ENCODE measurements around the gene PTPRN2.

PTPRN2 gene

GRCh38 chr7:158487631-158488151, 99.9 kb downstream of the PTPRN2 start:
- no peak for TF ChIP-seq CTCF (IDR thresholded peaks at IDR 0.05; ENCODE audit: insufficient read depth, missing control alignments)
- DNase-seq (ENCODE audit: insufficient read length, low spot score) (no peak), FAIRE-seq (no peak)

DNA sequence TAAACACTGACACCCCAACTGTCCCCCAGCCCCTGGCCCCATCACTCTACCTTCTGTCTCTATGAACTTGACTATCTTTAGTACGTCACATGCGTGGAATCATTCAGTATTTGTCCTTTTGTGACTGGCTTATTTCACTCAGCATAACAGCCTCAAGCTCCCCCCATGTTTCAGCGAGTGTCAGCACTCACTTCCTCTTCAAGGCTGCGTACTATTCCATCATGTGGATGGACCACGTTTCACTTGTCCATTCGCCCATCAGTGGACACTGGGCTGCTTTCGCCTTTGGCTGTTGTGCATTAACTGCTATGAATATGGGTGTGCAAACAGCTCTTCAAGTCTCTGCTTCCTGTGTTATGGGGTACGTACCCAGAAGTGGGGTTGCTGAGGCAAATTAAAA, 100.7 kb downstream of the PTPRN2 start:
- TF ChIP-seq CTCF (IDR thresholded peaks at IDR 0.05; ENCODE audit: insufficient read depth, missing control alignments), result no peak
- DNase-seq (ENCODE audit: insufficient read length, low spot score) (no peak), FAIRE-seq (no peak)

DNA sequence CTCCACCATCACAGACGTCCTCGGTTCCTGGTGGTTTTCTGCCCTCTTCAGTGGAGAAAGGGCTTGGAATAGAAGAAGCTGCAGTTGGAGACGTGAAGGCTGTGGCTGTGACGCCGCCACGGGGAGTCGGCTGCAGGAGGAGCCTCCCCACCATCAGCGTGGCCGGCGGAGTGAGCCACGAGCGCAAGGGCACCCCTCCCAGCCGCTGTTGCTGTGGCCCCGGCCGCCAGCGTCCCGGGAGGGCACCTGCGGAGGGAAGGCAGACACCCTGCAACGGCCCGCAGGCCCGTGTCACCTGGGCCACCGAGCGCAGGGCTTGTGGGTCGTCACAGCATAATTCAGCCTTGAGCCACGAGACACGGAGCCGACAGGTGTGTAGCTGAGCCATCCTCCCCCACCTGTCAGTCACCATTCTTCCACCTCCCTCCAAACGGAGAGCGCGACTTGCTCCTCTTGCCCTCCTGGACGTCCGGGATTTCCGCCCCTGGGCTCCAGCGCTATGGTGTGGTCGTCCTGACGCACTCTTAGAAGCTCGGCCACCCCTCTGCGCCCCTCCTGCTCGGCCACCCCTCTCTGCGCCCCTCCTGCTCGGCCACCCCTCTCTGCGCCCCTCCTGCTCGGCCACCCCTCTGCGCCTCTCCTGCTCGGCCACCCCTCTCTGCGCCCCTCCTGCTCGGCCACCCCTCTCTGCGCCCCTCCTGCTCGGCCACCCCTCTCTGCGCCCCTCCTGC, 102.7 kb downstream of the PTPRN2 start:
- no peak for TF ChIP-seq CTCF (IDR thresholded peaks at IDR 0.05; ENCODE audit: insufficient read depth, missing control alignments)
- no peak for FAIRE-seq
- DNase-seq (ENCODE audit: insufficient read length, low spot score), result no peak

DNA sequence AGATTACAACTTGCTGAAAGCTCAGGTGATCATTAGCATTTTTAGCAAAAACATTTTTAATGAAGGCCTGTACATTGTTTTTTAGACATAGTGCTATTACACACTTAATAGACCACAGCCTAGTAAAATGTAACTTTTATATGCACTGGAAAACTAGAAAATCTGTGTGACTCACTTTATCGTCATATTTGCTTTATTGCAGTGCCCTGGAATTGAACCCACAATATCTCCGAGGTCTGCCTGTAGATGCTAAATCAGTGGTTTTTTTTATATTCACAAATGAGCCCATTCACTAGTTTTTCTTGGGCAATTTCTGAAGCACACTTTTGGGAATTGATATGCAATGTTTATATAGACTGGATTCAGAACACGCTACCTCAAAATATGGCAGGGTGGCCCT, 105.1 kb downstream of the PTPRN2 start:
- DNase-seq (ENCODE audit: insufficient read length, low spot score) (no peak), FAIRE-seq (no peak)
- TF ChIP-seq CTCF (IDR thresholded peaks at IDR 0.05; ENCODE audit: insufficient read depth, missing control alignments), result no peak

- no peak for FAIRE-seq
Measured at GRCh38 chr7:158479664-158480025, 108.0 kb downstream of the PTPRN2 start.

GRCh38 chr7:158479021-158479663, 108.5 kb downstream of the PTPRN2 start:
- no peak for TF ChIP-seq CTCF (IDR thresholded peaks at IDR 0.05; ENCODE audit: insufficient read depth, missing control alignments)
- no peak for FAIRE-seq
- no peak for DNase-seq (ENCODE audit: insufficient read length, low spot score)

More at GRCh38 chr7:158479664-158480025, 108.0 kb downstream of the PTPRN2 start:
- TF ChIP-seq CTCF (IDR thresholded peaks at IDR 0.05; ENCODE audit: insufficient read depth, missing control alignments), result no peak
- DNase-seq (ENCODE audit: insufficient read length, low spot score), result no peak

- DNase-seq (ENCODE audit: insufficient read length, low spot score), result no peak
- no peak for TF ChIP-seq CTCF (IDR thresholded peaks at IDR 0.05; ENCODE audit: insufficient read depth, missing control alignments)
- FAIRE-seq, result no peak
Measured at GRCh38 chr7:158477866-158478265, 109.8 kb downstream of the PTPRN2 start.
